Measurements from ENCODE around the gene CD302.
"Not testable (repeated sequence)": the region's sequence is repeated elsewhere in the genome, so short reads cannot be mapped to it uniquely, and the experiment has no call there.

GRCh38 chr2:159784744-159785143 is 13.3 kb downstream of the CD302 start:
- TF ChIP-seq, protein P1, sequence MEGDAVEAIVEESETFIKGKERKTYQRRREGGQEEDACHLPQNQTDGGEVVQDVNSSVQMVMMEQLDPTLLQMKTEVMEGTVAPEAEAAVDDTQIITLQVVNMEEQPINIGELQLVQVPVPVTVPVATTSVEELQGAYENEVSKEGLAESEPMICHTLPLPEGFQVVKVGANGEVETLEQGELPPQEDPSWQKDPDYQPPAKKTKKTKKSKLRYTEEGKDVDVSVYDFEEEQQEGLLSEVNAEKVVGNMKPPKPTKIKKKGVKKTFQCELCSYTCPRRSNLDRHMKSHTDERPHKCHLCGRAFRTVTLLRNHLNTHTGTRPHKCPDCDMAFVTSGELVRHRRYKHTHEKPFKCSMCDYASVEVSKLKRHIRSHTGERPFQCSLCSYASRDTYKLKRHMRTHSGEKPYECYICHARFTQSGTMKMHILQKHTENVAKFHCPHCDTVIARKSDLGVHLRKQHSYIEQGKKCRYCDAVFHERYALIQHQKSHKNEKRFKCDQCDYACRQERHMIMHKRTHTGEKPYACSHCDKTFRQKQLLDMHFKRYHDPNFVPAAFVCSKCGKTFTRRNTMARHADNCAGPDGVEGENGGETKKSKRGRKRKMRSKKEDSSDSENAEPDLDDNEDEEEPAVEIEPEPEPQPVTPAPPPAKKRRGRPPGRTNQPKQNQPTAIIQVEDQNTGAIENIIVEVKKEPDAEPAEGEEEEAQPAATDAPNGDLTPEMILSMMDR (IDR thresholded peaks at IDR 0.05), result not testable (repeated sequence)
- not testable (repeated sequence) for TF ChIP-seq POLR2AphosphoS5, POLR2A (IDR thresholded peaks at IDR 0.05)

Measured in suprapubic skin (tissue), 4 donors.